A549 (cell line): ENCODE results near the gene ABCC1. TPM values are rescaled to one million over a fixed set of nuclear protein-coding genes. Genes with fewer than 3 reads are reported as not detected.

Experiments used
- ATAC-seq, 2 experiments: fragments of 200-7000 bp in 1 of 2; fragments of >200 bp in 1 of 2; cut with Nextera tagmentation in 1 of 2; cut with Tn5 transposase in 1 of 2; 3 replicates each; pipeline versions ENCODE4 v1.8.0 to v1.9.1; 2018 to 2020; ENCODE audit warnings: mild to moderate bottlenecking in 1 of 2, moderate library complexity in 1 of 2
- CTCF ChIA-PET: fragments of 300-600 bp; sonication (Branson Sonifier 250); formaldehyde crosslinking; extraction: SDS; loops from one replicate; lab custom pipeline; 2021; ENCODE audit warnings: antibody characterized with exemption, inconsistent platforms; lab: Yijun Ruan, JAX
- POLR2A ChIA-PET: fragments of 350-600 bp; formaldehyde crosslinking; extraction: SDS; loops from one replicate; lab custom pipeline; 2021; ENCODE audit warnings: antibody characterized with exemption, inconsistent platforms; lab: Yijun Ruan, JAX
- DNase-seq, 2 experiments: peaks; one replicate each; pipeline versions ENCODE4 v3.0.0 to v3.0.0-alpha.2; 2011 to 2016; ENCODE audit warnings: low read depth in 1 of 2, low spot score in 1 of 2
- FAIRE-seq: peaks from 2 replicates; lab custom pipeline; 2011; peaks lifted over from hg19 to GRCh38; lab: Jason Lieb, UNC
- H3K27ac ChIP-seq, 2 experiments: fragments of >200 bp; sonication (Bioruptor Twin); formaldehyde crosslinking; 3 replicates each; pipeline ENCODE4 v1.5.1; 2016 to 2017
- H3K4me1 ChIP-seq: fragments of >200 bp; sonication (Bioruptor Twin); formaldehyde crosslinking; 3 replicates; pipeline ENCODE4 v1.6.1; 2016
- H3K4me2 ChIP-seq: fragments of >200 bp; sonication (Bioruptor Twin); formaldehyde crosslinking; 3 replicates; pipeline ENCODE4 v1.6.1; 2016
- H3K4me3 ChIP-seq: fragments of >200 bp; sonication (Bioruptor Twin); formaldehyde crosslinking; 3 replicates; pipeline ENCODE4 v1.5.1; 2016
- H3K9me3 ChIP-seq: fragments of >200 bp; sonication (Bioruptor Twin); formaldehyde crosslinking; 3 replicates; pipeline ENCODE4 v1.6.1; 2016
- CBX2 ChIP-seq: fragments of 200-600 bp; sonication (generic); IDR thresholded peaks from 2 replicates; pipeline ENCODE4 v1.6.1; 2016; ENCODE audit warnings: low read depth, mild to moderate bottlenecking, borderline replicate concordance
- CBX8 ChIP-seq: fragments of 200-600 bp; sonication (generic); IDR thresholded peaks from 2 replicates; pipeline ENCODE4 v1.6.1; 2016
- CEBPB ChIP-seq, 2 experiments: fragments of >200 bp in 1 of 2; sonication (Bioruptor Twin) in 1 of 2; formaldehyde crosslinking in 1 of 2; IDR thresholded peaks; 2 replicates each; pipeline ENCODE4 v1.6.1; 2012 to 2016
- CHD2 ChIP-seq: fragments of 150-350 bp; IDR thresholded peaks from 2 replicates; pipeline ENCODE4 v1.6.1; 2014; ENCODE audit warnings: low read length; ENCODE audit not compliant: partially characterized antibody
- EHF ChIP-seq: fragments of 250-450 bp; sonication (Bioruptor Pico); IDR thresholded peaks from 2 replicates; pipeline ENCODE4 v1.5.0; 2020; ENCODE audit warnings: mild to moderate bottlenecking
- EHMT2 ChIP-seq: fragments of 200-600 bp; sonication (generic); IDR thresholded peaks from 2 replicates; pipeline ENCODE4 v1.6.1; 2016; ENCODE audit warnings: antibody characterized with exemption, low read depth, mild to moderate bottlenecking, moderate library complexity
- EP300 ChIP-seq, 2 experiments: fragments of >200 bp; sonication (Bioruptor Twin); formaldehyde crosslinking; IDR thresholded peaks; 2 replicates in 1 of 2; 3 replicates in 1 of 2; pipeline ENCODE4 v1.6.1; 2016 to 2017
- FOSL2 ChIP-seq, 2 experiments: fragments of 450-650 bp in 1 of 2; fragments of >200 bp in 1 of 2; sonication (Bioruptor Twin) in 1 of 2; formaldehyde crosslinking; IDR thresholded peaks; 2 replicates each; pipeline versions ENCODE4 v1.5.0 to v1.6.1; 2016 to 2020; ENCODE audit warnings: mild to moderate bottlenecking in 1 of 2, moderate library complexity in 1 of 2
- FOXS1 ChIP-seq: fragments of 250-450 bp; sonication (Bioruptor Pico); IDR thresholded peaks from 2 replicates; pipeline ENCODE4 v1.5.0; 2020; ENCODE audit warnings: mild to moderate bottlenecking, moderate library complexity
- GATA3 ChIP-seq: IDR thresholded peaks from 2 replicates; pipeline ENCODE4 v1.6.1; 2012; ENCODE audit warnings: borderline replicate concordance
- HDAC2 ChIP-seq: fragments of 200-600 bp; sonication (generic); IDR thresholded peaks from 2 replicates; pipeline ENCODE4 v1.6.1; 2016
- HEYL ChIP-seq: fragments of 250-450 bp; sonication (Bioruptor Pico); IDR thresholded peaks from 2 replicates; pipeline ENCODE4 v1.8.0; 2021; ENCODE audit warnings: mild to moderate bottlenecking, moderate library complexity
- KDM5A ChIP-seq: fragments of 200-600 bp; sonication (generic); IDR thresholded peaks from 2 replicates; pipeline ENCODE4 v1.6.1; 2016; ENCODE audit warnings: antibody characterized with exemption, mild to moderate bottlenecking
- MAFK ChIP-seq: fragments of 450-650 bp; IDR thresholded peaks from 2 replicates; pipeline ENCODE4 v1.6.1; 2014; ENCODE audit not compliant: partially characterized antibody
- MAZ ChIP-seq: fragments of 150-350 bp; IDR thresholded peaks from 2 replicates; pipeline ENCODE4 v1.6.1; 2014; ENCODE audit warnings: antibody characterized with exemption, low read depth, low read length, borderline replicate concordance
- NFE2L2 ChIP-seq: fragments of 150-350 bp; conservative IDR thresholded peaks from 2 replicates; pipeline ENCODE4 v1.6.1; 2014; ENCODE audit warnings: low read length
- POLR2A ChIP-seq: IDR thresholded peaks from 2 replicates; pipeline ENCODE4 v1.6.1; 2012; ENCODE audit warnings: mild to moderate bottlenecking, low read length
- RCOR1 ChIP-seq: fragments of 150-350 bp; IDR thresholded peaks from 2 replicates; pipeline ENCODE4 v1.6.1; 2014; ENCODE audit warnings: antibody characterized with exemption, low read length, low read depth
- RNF2 ChIP-seq: fragments of 200-600 bp; sonication (generic); IDR thresholded peaks from 2 replicates; pipeline ENCODE4 v1.6.1; 2016; ENCODE audit warnings: low read depth, mild to moderate bottlenecking, antibody characterized with exemption, moderate library complexity, borderline replicate concordance
- SMC3 ChIP-seq: fragments of >200 bp; sonication (Bioruptor Twin); formaldehyde crosslinking; IDR thresholded peaks from 3 replicates; pipeline ENCODE4 v1.6.1; 2018; ENCODE audit warnings: inconsistent platforms
- SREBF2 ChIP-seq: fragments of 450-650 bp; IDR thresholded peaks from 2 replicates; pipeline ENCODE4 v1.6.1; 2014; ENCODE audit warnings: mild to moderate bottlenecking, moderate library complexity
- TFCP2L1 ChIP-seq: fragments of 250-450 bp; sonication (Bioruptor Pico); IDR thresholded peaks from 2 replicates; pipeline ENCODE4 v1.5.0; 2021; ENCODE audit warnings: mild to moderate bottlenecking
- TP53 ChIP-seq: fragments of 250-450 bp; sonication (Bioruptor Pico); IDR thresholded peaks from 2 replicates; pipeline ENCODE4 v1.5.0; 2021; ENCODE audit warnings: mild to moderate bottlenecking, moderate library complexity
- ZC3H11A ChIP-seq: fragments of 450-650 bp; IDR thresholded peaks from 2 replicates; pipeline ENCODE4 v1.6.1; 2014; ENCODE audit warnings: antibody characterized with exemption, mild to moderate bottlenecking
- ZNF302 ChIP-seq: fragments of 250-450 bp; sonication (Bioruptor Pico); IDR thresholded peaks from 2 replicates; pipeline ENCODE4 v1.9.0; 2021; ENCODE audit warnings: inconsistent platforms, mild to moderate bottlenecking, moderate library complexity
- WGBS: methylation state at CpG from one replicate; pipeline ENCODE4 v1.1.6; 2017; ENCODE audit errors: missing lambda C conversion rate; 5-methylcytosine and 5-hydroxymethylcytosine counted together
- polyA plus RNA-seq, 4 experiments: library from polyadenylated mRNA; depleted of rRNA in 3 of 4; stranded (reverse); fragments of >200 nt; fragmentation: RNase III in 1 of 4; extraction: RNeasy Plus Mini Kit Qiagen cat#74134 plus additional on column Dnase treatment in 1 of 4; gene quantifications; 2 replicates in 3 of 4; 3 replicates in 1 of 4; pipeline ENCODE4 v1.2.3, GENCODE V29; 2011 to 2017
- TF ChIP-seq, protein P1 (sequence below): fragments of 150-350 bp; IDR thresholded peaks from 2 replicates; pipeline ENCODE4 v1.6.1; 2014; ENCODE audit warnings: low read depth, mild to moderate bottlenecking, low read length
- TF ChIP-seq, protein P2 (sequence below): fragments of 450-650 bp; IDR thresholded peaks from 2 replicates; pipeline ENCODE4 v1.6.1; 2014; ENCODE audit warnings: antibody characterized with exemption
- TF ChIP-seq, protein P3 (sequence below): fragments of >200 bp; sonication (Bioruptor Twin); formaldehyde crosslinking; IDR thresholded peaks from 2 replicates; pipeline ENCODE4 v1.6.1; 2016
- TF ChIP-seq, protein P4 (sequence below): fragments of 200-600 bp; sonication (generic); IDR thresholded peaks from 2 replicates; pipeline ENCODE4 v1.6.1; 2016; ENCODE audit warnings: antibody characterized with exemption, mild to moderate bottlenecking, moderate library complexity
- TF ChIP-seq, protein P5 (sequence below): IDR thresholded peaks from 2 replicates; pipeline ENCODE4 v1.6.1; 2012

ABCC1 gene
- polyA plus RNA-seq, 2 of the 4 experiments (the other 2 are of a cell fraction): 56.5 to 93.8 TPM

DNA sequence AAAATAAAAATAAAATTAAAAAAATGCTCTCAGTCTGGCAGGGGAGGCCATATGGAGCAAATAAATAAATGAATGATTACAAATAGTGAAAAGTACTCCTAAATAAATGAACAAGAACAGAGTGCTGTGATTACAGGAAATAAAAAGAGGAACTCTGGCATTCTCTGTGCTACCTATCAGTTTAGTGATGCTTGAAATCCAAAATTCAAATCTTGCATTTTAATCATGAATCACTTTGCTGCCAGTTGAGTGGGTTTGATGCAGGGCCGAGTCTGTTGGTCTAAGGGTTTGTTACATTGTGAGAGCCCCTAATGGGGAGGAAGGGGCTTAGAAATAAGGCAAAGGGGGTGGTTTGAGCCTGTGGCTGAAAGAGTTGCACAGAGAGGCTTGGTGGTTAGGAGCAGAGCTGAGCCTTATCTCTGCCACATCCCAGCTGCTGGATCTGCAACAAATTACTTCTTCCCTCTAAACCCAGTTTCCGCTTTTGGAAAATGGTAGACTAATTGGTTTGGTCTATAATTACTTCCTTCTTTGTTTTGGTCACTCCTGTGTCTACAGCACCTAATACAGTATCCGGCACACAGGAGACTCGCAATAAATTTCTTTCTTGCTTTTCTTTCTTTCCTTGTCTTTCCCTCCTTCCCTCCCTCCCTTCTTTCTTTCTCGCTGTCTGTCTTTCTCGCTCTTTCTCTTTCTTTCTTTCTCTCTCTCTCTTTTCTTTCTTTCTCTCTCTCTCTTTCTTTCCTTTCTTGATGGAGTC, 6.3 kb upstream of the ABCC1 start:
- DNase-seq (no peak), FAIRE-seq (no peak), ATAC-seq (no peak)
- CTCF ChIA-PET: interaction anchor here (2.3 kb wide), 1 partner anchor 68 kb away, joined by 10 read pairs; no protein-coding TSS in a partner anchor
- TF ChIP-seq CBX8: no peak
- POLR2A ChIA-PET: no interaction called here
- no peaks in the 10 kb centered on the region for H3K9me3 ChIP-seq
- 92% methylated on average over 6 of the region's 6 CpGs for WGBS
- H3K4me2 ChIP-seq: no peak overlapping the region
- no peak overlapping the region for H3K4me3 ChIP-seq
- peaks cover 30% of the 10 kb centered on the region for H3K4me1 ChIP-seq
- peak overlapping the region; percentile 7 to 100; a peak in 3 of 6 replicates for H3K27ac ChIP-seq

DNA sequence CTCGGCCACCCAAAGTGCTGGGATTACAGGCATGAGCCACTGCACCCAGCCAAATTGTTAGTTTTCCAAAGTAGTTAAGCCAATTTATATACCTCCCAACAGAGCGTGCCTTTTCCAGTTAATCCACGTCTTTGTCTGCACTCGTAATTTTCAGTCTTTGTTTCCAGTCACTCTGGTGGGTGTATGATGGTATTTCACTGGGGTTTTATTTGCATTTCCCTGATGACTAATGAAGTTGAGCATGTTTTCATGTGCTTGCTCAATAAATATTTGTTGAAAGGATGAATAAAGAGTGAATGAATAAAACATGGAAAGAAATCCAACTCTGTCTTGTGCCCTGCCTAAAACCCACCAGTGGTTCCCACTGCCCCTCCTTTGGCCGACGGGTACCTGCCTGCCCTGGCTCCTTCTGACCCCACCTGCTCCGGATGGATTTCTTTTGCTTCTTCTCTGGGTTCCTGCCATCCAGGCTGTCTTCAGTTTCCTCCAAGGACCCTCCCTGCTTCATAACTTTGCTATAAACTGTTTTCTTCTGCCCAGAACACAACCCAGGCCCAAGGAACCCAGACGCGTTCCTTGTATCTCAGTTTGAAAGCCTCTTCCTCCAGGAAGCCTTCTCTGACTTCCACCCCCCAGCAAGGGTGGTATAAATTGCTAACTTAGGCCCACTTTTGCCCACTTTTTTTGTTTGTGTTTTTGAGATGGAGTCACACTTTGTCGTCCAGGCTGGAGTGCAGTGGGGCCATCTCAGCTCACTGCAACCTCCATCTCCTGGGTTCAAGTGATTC, 3.0 kb upstream of the ABCC1 start:
- Histone ChIP-seq H3K4me3 (no peak overlapping the region), H3K4me1 (peaks cover 39% of the 10 kb centered on the region), H3K9me3 (no peaks in the 10 kb centered on the region), H3K4me2 (peak overlapping the region; percentile 70), H3K27ac (peak overlapping the region; percentile 100)
- DNase-seq (peak; percentile 83 to 93), ATAC-seq (peak; percentile 65 to 80), FAIRE-seq (no peak)
- ChIA-PET CTCF (interaction anchor here (0.6 to 3.6 kb wide), 10 partner anchors 10 to 265 kb away, joined by 3 to 15 read pairs (median 4); no protein-coding TSS in a partner anchor), POLR2A (interaction anchor here (0.7 to 2.1 kb wide), 5 partner anchors 20 to 79 kb away, joined by 3 to 10 read pairs (median 4); partner anchors contain the start of gene CEP20)
- WGBS: 5% methylated on average over 10 of the region's 10 CpGs
- TF ChIP-seq CEBPB (IDR thresholded peaks at IDR 0.05) (peak; percentile 88 to 95), CHD2 (no peak), RCOR1 (no peak), ZC3H11A (no peak), EHF (CRISPR knock-in tag) (no peak), TP53 (no peak), GATA3 (peak; percentile 88), EHMT2 (no peak), KDM5A (no peak), SMC3 (peak; percentile 43; the same call in 1 of the 3 replicates), NFE2L2 (no peak), SREBF2 (no peak), FOXS1 (CRISPR knock-in tag) (no peak), EP300 (IDR thresholded peaks at IDR 0.05) (peak; percentile 87 to 90; a peak in 4 of 5 replicates), HDAC2 (0 out of 2 replicates have a peak, but pooled peaks have one; percentile 25), MAZ (no peak), CBX2 (no peak), HEYL (no peak), POLR2A (no peak), RNF2 (no peak), FOSL2 (IDR thresholded peaks at IDR 0.05) (peak; percentile 92), FOSL2 (CRISPR knock-in tag; IDR thresholded peaks at IDR 0.05) (peak; percentile 97), TFCP2L1 (CRISPR knock-in tag) (no peak), ZNF302 (no peak; the same call in 1 of the 2 replicates), MAFK (no peak)
- TF ChIP-seq, protein P1, sequence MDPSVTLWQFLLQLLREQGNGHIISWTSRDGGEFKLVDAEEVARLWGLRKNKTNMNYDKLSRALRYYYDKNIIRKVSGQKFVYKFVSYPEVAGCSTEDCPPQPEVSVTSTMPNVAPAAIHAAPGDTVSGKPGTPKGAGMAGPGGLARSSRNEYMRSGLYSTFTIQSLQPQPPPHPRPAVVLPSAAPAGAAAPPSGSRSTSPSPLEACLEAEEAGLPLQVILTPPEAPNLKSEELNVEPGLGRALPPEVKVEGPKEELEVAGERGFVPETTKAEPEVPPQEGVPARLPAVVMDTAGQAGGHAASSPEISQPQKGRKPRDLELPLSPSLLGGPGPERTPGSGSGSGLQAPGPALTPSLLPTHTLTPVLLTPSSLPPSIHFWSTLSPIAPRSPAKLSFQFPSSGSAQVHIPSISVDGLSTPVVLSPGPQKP: no peak
- TF ChIP-seq, protein P2, sequence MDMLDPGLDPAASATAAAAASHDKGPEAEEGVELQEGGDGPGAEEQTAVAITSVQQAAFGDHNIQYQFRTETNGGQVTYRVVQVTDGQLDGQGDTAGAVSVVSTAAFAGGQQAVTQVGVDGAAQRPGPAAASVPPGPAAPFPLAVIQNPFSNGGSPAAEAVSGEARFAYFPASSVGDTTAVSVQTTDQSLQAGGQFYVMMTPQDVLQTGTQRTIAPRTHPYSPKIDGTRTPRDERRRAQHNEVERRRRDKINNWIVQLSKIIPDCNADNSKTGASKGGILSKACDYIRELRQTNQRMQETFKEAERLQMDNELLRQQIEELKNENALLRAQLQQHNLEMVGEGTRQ: no peak
- TF ChIP-seq, protein P3, sequence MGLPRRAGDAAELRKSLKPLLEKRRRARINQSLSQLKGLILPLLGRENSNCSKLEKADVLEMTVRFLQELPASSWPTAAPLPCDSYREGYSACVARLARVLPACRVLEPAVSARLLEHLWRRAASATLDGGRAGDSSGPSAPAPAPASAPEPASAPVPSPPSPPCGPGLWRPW: peak; percentile 75
- TF ChIP-seq, protein P4, sequence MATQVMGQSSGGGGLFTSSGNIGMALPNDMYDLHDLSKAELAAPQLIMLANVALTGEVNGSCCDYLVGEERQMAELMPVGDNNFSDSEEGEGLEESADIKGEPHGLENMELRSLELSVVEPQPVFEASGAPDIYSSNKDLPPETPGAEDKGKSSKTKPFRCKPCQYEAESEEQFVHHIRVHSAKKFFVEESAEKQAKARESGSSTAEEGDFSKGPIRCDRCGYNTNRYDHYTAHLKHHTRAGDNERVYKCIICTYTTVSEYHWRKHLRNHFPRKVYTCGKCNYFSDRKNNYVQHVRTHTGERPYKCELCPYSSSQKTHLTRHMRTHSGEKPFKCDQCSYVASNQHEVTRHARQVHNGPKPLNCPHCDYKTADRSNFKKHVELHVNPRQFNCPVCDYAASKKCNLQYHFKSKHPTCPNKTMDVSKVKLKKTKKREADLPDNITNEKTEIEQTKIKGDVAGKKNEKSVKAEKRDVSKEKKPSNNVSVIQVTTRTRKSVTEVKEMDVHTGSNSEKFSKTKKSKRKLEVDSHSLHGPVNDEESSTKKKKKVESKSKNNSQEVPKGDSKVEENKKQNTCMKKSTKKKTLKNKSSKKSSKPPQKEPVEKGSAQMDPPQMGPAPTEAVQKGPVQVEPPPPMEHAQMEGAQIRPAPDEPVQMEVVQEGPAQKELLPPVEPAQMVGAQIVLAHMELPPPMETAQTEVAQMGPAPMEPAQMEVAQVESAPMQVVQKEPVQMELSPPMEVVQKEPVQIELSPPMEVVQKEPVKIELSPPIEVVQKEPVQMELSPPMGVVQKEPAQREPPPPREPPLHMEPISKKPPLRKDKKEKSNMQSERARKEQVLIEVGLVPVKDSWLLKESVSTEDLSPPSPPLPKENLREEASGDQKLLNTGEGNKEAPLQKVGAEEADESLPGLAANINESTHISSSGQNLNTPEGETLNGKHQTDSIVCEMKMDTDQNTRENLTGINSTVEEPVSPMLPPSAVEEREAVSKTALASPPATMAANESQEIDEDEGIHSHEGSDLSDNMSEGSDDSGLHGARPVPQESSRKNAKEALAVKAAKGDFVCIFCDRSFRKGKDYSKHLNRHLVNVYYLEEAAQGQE: no peak
- TF ChIP-seq, protein P5, sequence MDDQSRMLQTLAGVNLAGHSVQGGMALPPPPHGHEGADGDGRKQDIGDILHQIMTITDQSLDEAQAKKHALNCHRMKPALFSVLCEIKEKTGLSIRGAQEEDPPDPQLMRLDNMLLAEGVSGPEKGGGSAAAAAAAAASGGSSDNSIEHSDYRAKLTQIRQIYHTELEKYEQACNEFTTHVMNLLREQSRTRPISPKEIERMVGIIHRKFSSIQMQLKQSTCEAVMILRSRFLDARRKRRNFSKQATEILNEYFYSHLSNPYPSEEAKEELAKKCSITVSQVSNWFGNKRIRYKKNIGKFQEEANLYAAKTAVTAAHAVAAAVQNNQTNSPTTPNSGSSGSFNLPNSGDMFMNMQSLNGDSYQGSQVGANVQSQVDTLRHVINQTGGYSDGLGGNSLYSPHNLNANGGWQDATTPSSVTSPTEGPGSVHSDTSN: peak; percentile 65; the same call in 1 of the 2 replicates
